Endothelial cell of umbilical vein (primary cell): ENCODE data around the gene WSB1. TPM values are rescaled to one million over a fixed set of nuclear protein-coding genes. Genes with fewer than 3 reads are reported as not detected.

Source experiments
- BruUV-seq: library from RNA; stranded (reverse); fragments of 400-500 nt; replicated peaks from 2 replicates; lab custom pipeline; 2021; lab: Mats Ljungman, UMichigan
- CTCF ChIA-PET: fragments of 300-600, 350-600 bp; sonication (Branson Sonifier 250); formaldehyde crosslinking; loops from one replicate; lab custom pipeline; 2021; ENCODE audit warnings: antibody characterized with exemption, inconsistent platforms; lab: Charles Lee
- POLR2A ChIA-PET: fragments of 300-600, 350-600 bp; sonication (Branson Sonifier 250); formaldehyde crosslinking; loops from one replicate; lab custom pipeline; 2021; ENCODE audit warnings: antibody characterized with exemption, inconsistent platforms; lab: Charles Lee
- DNase-seq: peaks from one replicate; pipeline ENCODE4 v3.0.0-alpha.2; 2011; ENCODE audit warnings: low read depth, low spot score
- FAIRE-seq: peaks from 2 replicates; lab custom pipeline; 2011; peaks lifted over from hg19 to GRCh38; lab: Jason Lieb, UNC
- H2AFZ ChIP-seq: 2 replicates; pipeline ENCODE4 v1.6.0; 2012; ENCODE audit warnings: low read depth, low read length, control low read depth, inconsistent platforms
- H3K27ac ChIP-seq: 2 replicates; pipeline ENCODE4 v1.5.1; 2011; ENCODE audit warnings: low read depth, mild to moderate bottlenecking, control low read depth, low read length, moderate library complexity; ENCODE audit not compliant: insufficient read depth
- H3K27me3 ChIP-seq, 2 experiments: 2 replicates each; pipeline versions ENCODE4 v1.6.0 to v1.6.1; 2011; ENCODE audit warnings: low read length in 2 of 2, mixed read lengths in 1 of 2; ENCODE audit not compliant: control insufficient read depth in 2 of 2, insufficient read depth in 2 of 2
- H3K36me3 ChIP-seq, 2 experiments: 2 replicates in 1 of 2; 3 replicates in 1 of 2; pipeline ENCODE4 v1.5.1; 2011; ENCODE audit warnings: low read length in 2 of 2, mild to moderate bottlenecking in 1 of 2, moderate library complexity in 1 of 2; ENCODE audit not compliant: control insufficient read depth in 2 of 2, insufficient read depth in 2 of 2; ENCODE audit errors: extremely low read depth in 1 of 2
- H3K4me1 ChIP-seq: 3 replicates; pipeline ENCODE4 v1.5.1; 2011; ENCODE audit warnings: mild to moderate bottlenecking, low read length; ENCODE audit not compliant: control insufficient read depth, insufficient read depth; ENCODE audit errors: extremely low read depth
- H3K4me2 ChIP-seq: 2 replicates; pipeline ENCODE4 v1.6.1; 2011; ENCODE audit warnings: low read length, control low read depth, mixed read lengths; ENCODE audit not compliant: insufficient read depth
- H3K4me3 ChIP-seq, 3 experiments: fragments of 200-600 bp in 1 of 3; sonication (generic), shearing (Covaris generic) in 1 of 3; replicated peaks in 1 of 3; 2 replicates each; pipeline ENCODE4 v1.5.1; 2011 to 2016; ENCODE audit warnings: control low read depth in 3 of 3, low read length in 3 of 3, mild to moderate bottlenecking in 2 of 3, inconsistent platforms in 1 of 3, low read depth in 1 of 3, moderate library complexity in 1 of 3; ENCODE audit not compliant: insufficient read depth in 1 of 3
- H3K79me2 ChIP-seq: 2 replicates; pipeline ENCODE4 v1.6.0; 2012; ENCODE audit warnings: low read length, inconsistent platforms; ENCODE audit not compliant: control insufficient read depth, insufficient read depth
- H3K9ac ChIP-seq: replicated peaks from 2 replicates; pipeline ENCODE3; 2011; ENCODE audit warnings: low read length, control low read depth; ENCODE audit not compliant: insufficient read depth; ENCODE audit errors: extremely low read depth
- H3K9me1 ChIP-seq: replicated peaks from 3 replicates; pipeline ENCODE4 v1.6.0; 2011; ENCODE audit warnings: mild to moderate bottlenecking, low read length; ENCODE audit not compliant: control insufficient read depth, insufficient read depth; ENCODE audit errors: extremely low read depth
- H3K9me3 ChIP-seq: replicated peaks from 2 replicates; pipeline ENCODE4 v1.5.1; 2012; ENCODE audit warnings: low read length, inconsistent platforms; ENCODE audit not compliant: control insufficient read depth, insufficient read depth
- H4K20me1 ChIP-seq: replicated peaks from 2 replicates; pipeline ENCODE3; 2011; ENCODE audit warnings: mild to moderate bottlenecking, low read length; ENCODE audit not compliant: control insufficient read depth, insufficient read depth; ENCODE audit errors: extremely low read depth
- CTCF ChIP-seq, 2 donors: IDR thresholded peaks; 1 replicate in 1 of 2; 2 replicates in 1 of 2; pipeline ENCODE4 v1.5.1; 2011; ENCODE audit warnings: low read length in 2 of 2, mild to moderate bottlenecking in 2 of 2, moderate library complexity in 2 of 2, control low read depth in 1 of 2, inconsistent platforms in 1 of 2, low read depth in 1 of 2; ENCODE audit not compliant: insufficient read depth in 1 of 2; ENCODE audit errors: extremely low read depth in 1 of 2
- GATA2 ChIP-seq: IDR thresholded peaks from 2 replicates; pipeline ENCODE4 v1.7.0; 2011; ENCODE audit warnings: low read depth, mild to moderate bottlenecking, moderate library complexity, mixed read lengths, low read length; ENCODE audit not compliant: insufficient read length, insufficient read depth
- MAX ChIP-seq: IDR thresholded peaks from 2 replicates; pipeline ENCODE4 v1.6.1; 2011; ENCODE audit not compliant: insufficient read depth, insufficient read length
- MYC ChIP-seq: IDR thresholded peaks from one replicate; pipeline ENCODE4 v1.6.1; 2011; ENCODE audit warnings: mild to moderate bottlenecking, low read depth, low read length
- POLR2A ChIP-seq: IDR thresholded peaks from 2 replicates; pipeline ENCODE4 v1.6.1; 2012; ENCODE audit warnings: low read depth, mild to moderate bottlenecking, control low read depth, low read length
- POLR2AphosphoS5 ChIP-seq: IDR thresholded peaks from 2 replicates; pipeline ENCODE4 v1.6.1; 2012; ENCODE audit warnings: low read depth, mild to moderate bottlenecking, control low read depth, low read length, moderate library complexity; ENCODE audit not compliant: insufficient read depth
- dilution Hi-C: fragments of 300-500 bp; cut with MboI; formaldehyde crosslinking; loops from one replicate; pipeline ENCODE4 v1.15.0; 2019; ENCODE audit warnings: low sequenced_read_pairs; ENCODE audit not compliant: extremely low pct_ligation_motif_present
- intact Hi-C: fragments of 100-400 bp; cut with micrococcal nuclease; formaldehyde crosslinking; loops from one replicate; pipeline ENCODE4 v1.10.0; 2022
- polyA plus RNA-seq, 4 experiments: library from polyadenylated mRNA; depleted of rRNA in 3 of 4; stranded (reverse) in 3 of 4; unstranded in 1 of 4; fragments of >200 nt; gene quantifications; 2 replicates each; pipeline versions ENCODE4 v1.2.1 to v1.2.3, GENCODE V29; 2011 to 2012; ENCODE audit warnings: missing spikeins in 1 of 4
- total RNA-seq: library from RNA; stranded (reverse); gene quantifications from 2 replicates; pipeline ENCODE4 v1.2.3, GENCODE V29; 2021

Gene WSB1
- total and polyA plus RNA-seq, 2 donors (not counting 3 experiments of a cell fraction or from before 2014, with no cell fraction given): 471 to 736 TPM

- Histone ChIP-seq H3K27me3 (no peaks in the 10 kb centered on the region), H3K4me1 (peaks cover 27% of the 10 kb centered on the region), H2AFZ (peak overlapping the region; percentile 79), H3K4me2 (peak overlapping the region; percentile 64), H3K9ac (peak overlapping the region; percentile 22), H3K79me2 (no peaks in the 10 kb centered on the region), H3K4me3 (no peak overlapping the region), H3K9me3 (no peaks in the 10 kb centered on the region), H4K20me1 (no peaks in the 10 kb centered on the region), H3K36me3 (no peaks in the 10 kb centered on the region), H3K9me1 (no peaks in the 10 kb centered on the region), H3K27ac (peak overlapping the region; percentile 32)
- peak; percentile 92 for FAIRE-seq
- ChIA-PET POLR2A (interaction anchor here (1.0 to 1.8 kb wide), 3 partner anchors 9 to 59 kb away, joined by 4 to 20 read pairs (median 12); partner anchors contain the start of gene WSB1), CTCF (interaction anchor here (0.6 to 3.2 kb wide), 28 partner anchors 9 to 357 kb away, joined by 3 to 33 read pairs (median 5); partner anchors contain the start of gene WSB1)
- TF ChIP-seq MAX (no peak), POLR2AphosphoS5 (peak; percentile 43), CTCF (IDR thresholded peaks at IDR 0.05; ENCODE audit: extremely low read depth in 1 of 2, insufficient read depth in 1 of 2, low read depth in 1 of 2, low read length in 2 of 2) (peak; percentile 79 to 81), GATA2 (no peak), POLR2A (peak; percentile 55), MYC (no peak)
- DNase-seq: peak; percentile 88
- dilution Hi-C loops (no loop called here), intact Hi-C loops (loop anchor here (1.0 to 5.0 kb wide), 6 partner anchors 49 to 356 kb away; partner anchors contain the start of gene WSB1)
- no TSS peak for BruUV-seq
Observed at GRCh38 chr17:27245230-27245696, 48.7 kb upstream of the WSB1 start.
